Bronchus fibroblast of lung (primary cell): ENCODE results near the gene CREM. TPM values are rescaled to one million over a fixed set of nuclear protein-coding genes. Genes with fewer than 3 reads are reported as not detected.

Experiments used
- total RNA-seq: library from RNA; depleted of rRNA; stranded (reverse); fragments of >200 nt; gene quantifications from 2 replicates; pipeline ENCODE4 v1.2.3, GENCODE V29; 2015

Gene CREM
- 36.0 and 40.9 TPM in 2 replicates for total RNA-seq

DNA sequence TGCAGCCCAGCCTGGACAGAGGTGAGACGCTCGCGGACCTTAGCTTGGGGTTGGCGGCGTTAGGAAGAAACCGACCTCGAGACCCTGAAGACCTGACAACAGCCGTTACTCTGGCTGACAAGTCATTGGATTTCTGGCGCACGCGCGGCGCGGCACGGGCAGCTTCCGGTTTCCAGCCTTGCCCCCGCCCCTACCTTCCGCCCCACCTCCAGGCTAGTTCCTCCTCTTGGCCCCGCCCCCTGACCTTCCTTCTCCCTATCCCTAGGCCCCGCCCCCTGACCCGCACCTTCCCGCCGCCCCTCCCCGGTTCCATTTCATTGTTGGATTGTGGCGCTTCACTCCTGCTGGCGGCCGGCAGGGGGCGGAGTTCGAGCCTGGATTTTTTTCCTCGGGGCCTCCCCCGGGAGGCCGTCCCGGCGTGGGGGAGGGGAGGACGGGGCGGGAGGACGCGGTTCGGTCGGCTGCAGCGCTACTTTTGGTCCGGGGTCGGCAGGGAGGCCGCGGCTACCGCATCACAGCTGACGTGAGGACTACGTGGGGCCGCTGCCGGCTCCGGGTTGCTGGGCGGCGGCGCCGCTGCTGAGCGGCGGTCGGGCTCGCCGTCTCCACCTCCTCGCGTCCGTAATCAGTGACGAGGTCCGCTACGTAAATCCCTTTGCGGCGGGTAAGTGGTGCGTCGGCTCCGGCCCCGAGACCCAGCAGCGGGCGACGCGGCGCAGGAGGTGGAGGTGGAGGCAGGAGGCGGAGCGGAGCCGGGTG is at the start of gene CREM:
CREM (plus strand) TSS at position 317 of the 759 bp plus-strand sequence. CDS start 10,990 bp downstream, outside the sequence.

DNA sequence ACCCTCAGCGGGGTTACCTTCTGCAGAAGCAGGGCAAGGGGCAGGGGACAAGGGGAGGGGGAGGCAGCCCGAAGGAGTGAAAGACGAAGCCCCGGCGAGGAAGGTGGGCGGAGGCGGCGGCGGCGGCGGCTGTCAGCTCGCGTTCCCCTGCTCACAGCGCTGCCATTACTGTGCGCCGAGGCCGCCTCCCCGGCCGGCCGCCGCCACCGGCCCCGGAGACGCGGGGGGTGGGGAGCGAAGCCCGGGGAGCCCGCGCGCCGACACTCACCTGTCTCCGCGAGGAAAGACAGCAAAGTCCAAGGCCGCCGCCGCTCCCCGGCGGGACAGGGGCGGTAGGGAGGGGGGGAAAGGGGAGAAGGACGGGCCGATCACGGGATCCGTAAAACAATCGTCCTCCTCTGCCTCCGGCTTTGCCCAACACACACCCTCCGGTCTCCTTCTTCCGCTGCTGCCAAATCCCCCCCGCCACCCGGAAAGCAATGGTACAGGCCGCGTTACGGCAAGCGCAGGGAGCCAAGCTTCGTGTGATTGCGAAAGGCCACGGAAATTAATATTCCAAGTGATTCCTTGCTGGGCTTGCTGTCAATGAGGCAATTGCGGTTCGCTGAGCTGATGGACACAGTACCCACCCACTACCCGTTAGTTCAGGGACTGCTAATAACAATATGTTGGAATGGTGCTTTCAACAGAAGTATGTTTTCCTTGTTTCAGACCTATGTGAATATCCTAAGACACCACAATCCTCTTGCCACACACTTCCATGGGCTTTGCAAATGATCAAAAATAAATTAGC is 36.3 kb upstream of the CREM start, which contains the start of gene CUL2:
CUL2 (minus strand) TSS at position 180 of the 793 bp plus-strand sequence. CDS start 19,024 bp downstream, outside the sequence.

Other genes with a start within 250 kb of the CREM start
- gene CUL2, start 36.5 kb upstream of the CREM start, total RNA-seq: 18.8 and 19.9 TPM in 2 replicates
- gene CCNY, start 209.7 kb downstream of the CREM start, total RNA-seq: 24.2 and 38.2 TPM in 2 replicates